K562 (cell line): ENCODE measurements around the gene MLST8. TPM values are rescaled to one million over a fixed set of nuclear protein-coding genes. Genes with fewer than 3 reads are reported as not detected.

Experiments used
- DACH1 ChIP-seq: fragments of 450-650 bp; IDR thresholded peaks from 2 replicates; pipeline ENCODE4 v1.6.1; 2018; ENCODE audit not compliant: partially characterized antibody
- ESRRB ChIP-seq: fragments of 250-450 bp; sonication (Bioruptor Pico); IDR thresholded peaks from 2 replicates; pipeline ENCODE4 v1.5.0; 2020; ENCODE audit warnings: mild to moderate bottlenecking, moderate library complexity, borderline replicate concordance
- HNRNPH1 ChIP-seq: fragments of 200-400 bp; formaldehyde crosslinking; optimal IDR thresholded peaks from 2 replicates; pipeline ENCODE3; 2017; ENCODE audit warnings: low read depth, mild to moderate bottlenecking, low read length, moderate library complexity
- L3MBTL2 ChIP-seq: fragments of 450-650 bp; IDR thresholded peaks from 2 replicates; pipeline ENCODE4 v1.6.1; 2016; ENCODE audit warnings: mild to moderate bottlenecking, moderate library complexity
- MCM5 ChIP-seq: fragments of 450-650 bp; IDR thresholded peaks from 2 replicates; pipeline ENCODE4 v1.6.1; 2016; ENCODE audit warnings: low read depth
- NR4A1 ChIP-seq, 2 experiments: fragments of 250-450 bp in 1 of 2; fragments of 450-650 bp in 1 of 2; sonication (Bioruptor Pico) in 1 of 2; IDR thresholded peaks; 2 replicates each; pipeline versions ENCODE4 v1.4.0 to v1.6.1; 2016 to 2020; ENCODE audit warnings: mild to moderate bottlenecking in 2 of 2, missing compliant biosample characterization in 1 of 2, missing genetic modification characterization in 1 of 2, moderate library complexity in 1 of 2
- PHF21A ChIP-seq: fragments of 450-650 bp; IDR thresholded peaks from 2 replicates; pipeline ENCODE4 v1.6.1; 2017; ENCODE audit warnings: low read depth, borderline replicate concordance
- RFX5 ChIP-seq: IDR thresholded peaks from 2 replicates; pipeline ENCODE4 v1.6.1; 2011; ENCODE audit warnings: low read depth, mild to moderate bottlenecking, improper control_type of control experiment, low read length
- SAFB2 ChIP-seq: fragments of 200-400 bp; formaldehyde crosslinking; IDR thresholded peaks from 2 replicates; pipeline ENCODE4 v1.6.1; 2018; ENCODE audit warnings: borderline replicate concordance, low read length, low read depth, moderate library complexity; ENCODE audit not compliant: severe bottlenecking
- SNIP1 ChIP-seq: fragments of 450-650 bp; IDR thresholded peaks from 2 replicates; pipeline ENCODE4 v1.7.1; 2017; ENCODE audit warnings: low read depth, mild to moderate bottlenecking
- SUPT5H ChIP-seq: fragments of 450-650 bp; IDR thresholded peaks from 2 replicates; pipeline ENCODE4 v1.6.1; 2016
- TFAM ChIP-seq: fragments of 250-450 bp; sonication (Bioruptor Pico); conservative IDR thresholded peaks from 2 replicates; pipeline ENCODE4 v1.5.0; 2021; ENCODE audit warnings: mild to moderate bottlenecking, moderate library complexity
- THRAP3 ChIP-seq: fragments of 450-650 bp; IDR thresholded peaks from 2 replicates; pipeline ENCODE4 v1.6.1; 2016; ENCODE audit warnings: mild to moderate bottlenecking, inconsistent platforms, borderline replicate concordance
- ZNF41 ChIP-seq: fragments of 250-450 bp; sonication (Bioruptor Pico); conservative IDR thresholded peaks from 2 replicates; pipeline ENCODE4 v1.4.0; 2020; ENCODE audit warnings: mild to moderate bottlenecking
- polyA plus RNA-seq, 8 experiments: library from polyadenylated mRNA; depleted of rRNA in 4 of 8; stranded (reverse) in 5 of 8; unstranded in 3 of 8; fragments of >200 nt; fragmentation: Nextera tagmentation in 2 of 8; fragmentation: Illumina TruSeq in 1 of 8; extraction: Ambion mirVana in 2 of 8; extraction: Trizol in 1 of 8; gene quantifications; 2 replicates each; pipeline versions ENCODE4 v1.2.1 to v1.2.3, GENCODE V29; 2011 to 2014; ENCODE audit warnings: inconsistent platforms in 1 of 8, missing spikeins in 1 of 8
- total RNA-seq, 7 experiments: library from RNA; depleted of rRNA in 6 of 7; stranded (reverse); fragments of >200 nt in 6 of 7; fragmentation: Illumina TruSeq in 2 of 7; extraction: Trizol in 2 of 7; gene quantifications; 2 replicates each; pipeline versions ENCODE4 v1.2.1 to v1.2.3, GENCODE V29; 2011 to 2021; ENCODE audit warnings: low replicate concordance in 1 of 7
- TF ChIP-seq, protein P1 (sequence below), 2 experiments: fragments of 200-800 bp in 1 of 2; sonication (Bioruptor generic) in 1 of 2; sonication (generic) in 1 of 2; formaldehyde crosslinking in 1 of 2; IDR thresholded peaks in 1 of 2; conservative IDR thresholded peaks in 1 of 2; 2 replicates each; pipeline versions ENCODE4 v1.5.0 to v1.6.1; 2016 to 2020; ENCODE audit warnings: missing compliant biosample characterization in 1 of 2, missing genetic modification characterization in 1 of 2, missing genetic modification reagents in 1 of 2
- TF ChIP-seq, protein P2 (sequence below): fragments of 250-450 bp; sonication (Bioruptor Pico); IDR thresholded peaks from 2 replicates; pipeline ENCODE4 v1.9.0; 2021; ENCODE audit warnings: mild to moderate bottlenecking, inconsistent platforms
- TF ChIP-seq, protein P3 (sequence below): fragments of 450-650 bp; formaldehyde crosslinking; IDR thresholded peaks from 2 replicates; pipeline ENCODE4 v1.4.0; 2022; ENCODE audit warnings: missing genetic modification characterization
- TF ChIP-seq, protein P4 (sequence below): fragments of 250-450 bp; sonication (Bioruptor Pico); IDR thresholded peaks from 2 replicates; pipeline ENCODE4 v1.8.0; 2022; ENCODE audit warnings: inconsistent platforms, mild to moderate bottlenecking, moderate library complexity, borderline replicate concordance
- TF ChIP-seq, protein P5 (sequence below): sonication (generic); formaldehyde crosslinking; IDR thresholded peaks from 2 replicates; pipeline ENCODE4 v1.8.0; 2022; ENCODE audit warnings: mild to moderate bottlenecking, missing genetic modification reagents

The MLST8 gene
- total and polyA plus RNA-seq, 9 of the 15 experiments (the other 6 are each of a cell fraction or from before 2014, with no cell fraction given): 1.5 to 116 (median 43.3) TPM

DNA sequence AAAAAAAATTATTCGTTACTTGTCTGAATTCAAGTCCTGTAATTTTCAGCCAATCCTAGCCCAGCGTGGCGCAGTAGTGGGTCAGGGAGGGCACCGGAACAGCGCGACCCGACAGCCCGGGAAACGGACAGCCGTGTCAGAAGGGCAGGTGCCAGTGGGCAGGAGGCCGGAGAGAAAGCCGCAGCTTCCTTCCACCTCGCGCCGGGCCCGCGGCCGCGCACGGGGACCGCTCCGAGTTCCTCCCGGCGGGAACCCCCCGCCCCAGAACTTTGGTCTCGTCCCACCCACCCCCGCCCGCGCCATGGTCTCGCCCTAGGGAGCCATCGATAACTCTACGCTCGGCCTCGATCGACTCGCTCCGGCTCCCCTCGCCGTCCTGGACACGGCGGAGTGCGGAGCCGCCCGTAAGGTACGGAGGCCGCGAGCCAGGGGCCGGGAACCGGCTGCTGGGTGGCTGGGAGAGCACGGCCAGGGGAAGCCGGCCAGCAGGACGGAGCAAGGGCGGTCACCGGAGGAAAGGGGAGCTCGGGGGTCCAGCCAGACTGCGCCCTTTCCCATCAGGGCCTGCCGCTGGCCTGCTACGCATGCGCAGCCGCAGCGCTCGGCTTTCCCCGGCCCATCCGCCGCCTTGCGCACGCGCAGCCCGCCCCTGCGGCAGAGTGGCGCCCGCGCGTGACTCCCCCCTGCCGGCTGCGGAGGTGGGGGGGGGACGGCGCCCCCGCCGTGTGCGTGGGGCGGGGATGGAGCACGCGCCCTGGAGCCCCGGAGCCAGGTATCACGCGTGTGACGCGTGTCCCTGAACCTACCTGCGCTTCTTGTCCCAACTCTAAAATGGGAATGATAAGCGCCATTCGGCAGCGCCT lies at the start of gene MLST8 (continued):
- TF ChIP-seq HNRNPH1 (no peak), MCM5 (no peak), THRAP3 (no peak), ZNF41 (CRISPR knock-in tag) (no peak), RFX5 (no peak), TFAM (no peak), L3MBTL2 (peak; percentile 93), SAFB2 (no peak), ESRRB (no peak), SUPT5H (peak; percentile 95), SNIP1 (no peak), PHF21A (no peak), NR4A1 (CRISPR knock-in tag; IDR thresholded peaks at IDR 0.05) (no peak), NR4A1 (tag; IDR thresholded peaks at IDR 0.05) (no peak), DACH1 (peak; percentile 8)
- TF ChIP-seq, protein P1, sequence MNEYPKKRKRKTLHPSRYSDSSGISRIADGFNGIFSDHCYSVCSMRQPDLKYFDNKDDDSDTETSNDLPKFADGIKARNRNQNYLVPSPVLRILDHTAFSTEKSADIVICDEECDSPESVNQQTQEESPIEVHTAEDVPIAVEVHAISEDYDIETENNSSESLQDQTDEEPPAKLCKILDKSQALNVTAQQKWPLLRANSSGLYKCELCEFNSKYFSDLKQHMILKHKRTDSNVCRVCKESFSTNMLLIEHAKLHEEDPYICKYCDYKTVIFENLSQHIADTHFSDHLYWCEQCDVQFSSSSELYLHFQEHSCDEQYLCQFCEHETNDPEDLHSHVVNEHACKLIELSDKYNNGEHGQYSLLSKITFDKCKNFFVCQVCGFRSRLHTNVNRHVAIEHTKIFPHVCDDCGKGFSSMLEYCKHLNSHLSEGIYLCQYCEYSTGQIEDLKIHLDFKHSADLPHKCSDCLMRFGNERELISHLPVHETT (CRISPR knock-in tag; conservative IDR thresholded peaks at IDR 0.05 in 1 of 2, IDR thresholded peaks at IDR 0.05 in 1 of 2): peak in 1 of 2 experiments; percentile 96; a peak in 2 of 4 replicates
- TF ChIP-seq, protein P2, sequence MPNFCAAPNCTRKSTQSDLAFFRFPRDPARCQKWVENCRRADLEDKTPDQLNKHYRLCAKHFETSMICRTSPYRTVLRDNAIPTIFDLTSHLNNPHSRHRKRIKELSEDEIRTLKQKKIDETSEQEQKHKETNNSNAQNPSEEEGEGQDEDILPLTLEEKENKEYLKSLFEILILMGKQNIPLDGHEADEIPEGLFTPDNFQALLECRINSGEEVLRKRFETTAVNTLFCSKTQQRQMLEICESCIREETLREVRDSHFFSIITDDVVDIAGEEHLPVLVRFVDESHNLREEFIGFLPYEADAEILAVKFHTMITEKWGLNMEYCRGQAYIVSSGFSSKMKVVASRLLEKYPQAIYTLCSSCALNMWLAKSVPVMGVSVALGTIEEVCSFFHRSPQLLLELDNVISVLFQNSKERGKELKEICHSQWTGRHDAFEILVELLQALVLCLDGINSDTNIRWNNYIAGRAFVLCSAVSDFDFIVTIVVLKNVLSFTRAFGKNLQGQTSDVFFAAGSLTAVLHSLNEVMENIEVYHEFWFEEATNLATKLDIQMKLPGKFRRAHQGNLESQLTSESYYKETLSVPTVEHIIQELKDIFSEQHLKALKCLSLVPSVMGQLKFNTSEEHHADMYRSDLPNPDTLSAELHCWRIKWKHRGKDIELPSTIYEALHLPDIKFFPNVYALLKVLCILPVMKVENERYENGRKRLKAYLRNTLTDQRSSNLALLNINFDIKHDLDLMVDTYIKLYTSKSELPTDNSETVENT (CRISPR knock-in tag): peak; percentile 90
- TF ChIP-seq, protein P3, sequence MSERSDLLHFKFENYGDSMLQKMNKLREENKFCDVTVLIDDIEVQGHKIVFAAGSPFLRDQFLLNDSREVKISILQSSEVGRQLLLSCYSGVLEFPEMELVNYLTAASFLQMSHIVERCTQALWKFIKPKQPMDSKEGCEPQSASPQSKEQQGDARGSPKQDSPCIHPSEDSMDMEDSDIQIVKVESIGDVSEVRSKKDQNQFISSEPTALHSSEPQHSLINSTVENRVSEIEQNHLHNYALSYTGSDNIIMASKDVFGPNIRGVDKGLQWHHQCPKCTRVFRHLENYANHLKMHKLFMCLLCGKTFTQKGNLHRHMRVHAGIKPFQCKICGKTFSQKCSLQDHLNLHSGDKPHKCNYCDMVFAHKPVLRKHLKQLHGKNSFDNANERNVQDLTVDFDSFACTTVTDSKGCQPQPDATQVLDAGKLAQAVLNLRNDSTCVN (CRISPR knock-in tag): no peak
- TF ChIP-seq, protein P4, sequence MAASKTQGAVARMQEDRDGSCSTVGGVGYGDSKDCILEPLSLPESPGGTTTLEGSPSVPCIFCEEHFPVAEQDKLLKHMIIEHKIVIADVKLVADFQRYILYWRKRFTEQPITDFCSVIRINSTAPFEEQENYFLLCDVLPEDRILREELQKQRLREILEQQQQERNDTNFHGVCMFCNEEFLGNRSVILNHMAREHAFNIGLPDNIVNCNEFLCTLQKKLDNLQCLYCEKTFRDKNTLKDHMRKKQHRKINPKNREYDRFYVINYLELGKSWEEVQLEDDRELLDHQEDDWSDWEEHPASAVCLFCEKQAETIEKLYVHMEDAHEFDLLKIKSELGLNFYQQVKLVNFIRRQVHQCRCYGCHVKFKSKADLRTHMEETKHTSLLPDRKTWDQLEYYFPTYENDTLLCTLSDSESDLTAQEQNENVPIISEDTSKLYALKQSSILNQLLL: no peak
- TF ChIP-seq, protein P5, sequence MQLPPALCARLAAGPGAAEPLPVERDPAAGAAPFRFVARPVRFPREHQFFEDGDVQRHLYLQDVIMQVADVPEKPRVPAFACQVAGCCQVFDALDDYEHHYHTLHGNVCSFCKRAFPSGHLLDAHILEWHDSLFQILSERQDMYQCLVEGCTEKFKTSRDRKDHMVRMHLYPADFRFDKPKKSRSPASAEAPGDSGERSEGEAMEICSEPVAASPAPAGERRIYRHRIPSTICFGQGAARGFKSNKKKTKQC (CRISPR knock-in tag): no peak; the same call in 1 of the 2 replicates
